K562 (cell line): ENCODE data around the gene MAML3. TPM values are rescaled to one million over a fixed set of nuclear protein-coding genes. Genes with fewer than 3 reads are reported as not detected.

ENCODE experiments used
- CSDE1 ChIP-seq, 2 experiments: fragments of 450-650 bp; IDR thresholded peaks; 2 replicates each; pipeline ENCODE4 v1.6.1; 2016; ENCODE audit warnings: mild to moderate bottlenecking in 1 of 2
- HOMEZ ChIP-seq: fragments of 250-450 bp; sonication (Bioruptor Pico); IDR thresholded peaks from 2 replicates; pipeline ENCODE4 v1.4.0; 2020; ENCODE audit warnings: mild to moderate bottlenecking, moderate library complexity
- NFRKB ChIP-seq: fragments of 450-650 bp; IDR thresholded peaks from 2 replicates; pipeline ENCODE4 v1.6.1; 2016; ENCODE audit warnings: low read depth
- PTTG1 ChIP-seq: fragments of 450-650 bp; IDR thresholded peaks from 2 replicates; pipeline ENCODE4 v1.6.1; 2016; ENCODE audit warnings: low read depth, mild to moderate bottlenecking, missing genetic modification characterization, missing compliant biosample characterization
- SREBF2 ChIP-seq: sonication (generic); formaldehyde crosslinking; IDR thresholded peaks from 2 replicates; pipeline ENCODE4 v1.4.0; 2020; ENCODE audit warnings: mild to moderate bottlenecking, missing genetic modification reagents
- STAT6 ChIP-seq: sonication (generic); formaldehyde crosslinking; IDR thresholded peaks from 2 replicates; pipeline ENCODE4 v1.8.1; 2023; ENCODE audit warnings: mild to moderate bottlenecking, missing genetic modification reagents
- TAF1 ChIP-seq: IDR thresholded peaks from 2 replicates; pipeline ENCODE4 v1.6.1; 2011; ENCODE audit warnings: mild to moderate bottlenecking, low read length, moderate library complexity; ENCODE audit not compliant: insufficient read depth, control insufficient read depth, severe bottlenecking; ENCODE audit errors: extremely low read depth
- TFAP4 ChIP-seq: sonication (generic); formaldehyde crosslinking; IDR thresholded peaks from 2 replicates; pipeline ENCODE4 v1.8.0; 2022; ENCODE audit warnings: missing genetic modification reagents, mild to moderate bottlenecking, moderate library complexity, borderline replicate concordance
- ZBTB11 ChIP-seq, 3 experiments: fragments of 200-800 bp in 1 of 3; fragments of 250-450 bp in 1 of 3; fragments of 450-650 bp in 1 of 3; sonication (Bioruptor Pico) in 1 of 3; sonication (Bioruptor generic) in 1 of 3; formaldehyde crosslinking in 1 of 3; IDR thresholded peaks; 2 replicates each; pipeline versions ENCODE4 v1.6.1 to v1.8.0; 2016 to 2022; ENCODE audit warnings: mild to moderate bottlenecking in 2 of 3, missing genetic modification characterization in 2 of 3, missing compliant biosample characterization in 1 of 3, moderate library complexity in 1 of 3
- ZC3H11A ChIP-seq: IDR thresholded peaks from 2 replicates; pipeline ENCODE4 v1.6.1; 2012; ENCODE audit warnings: low read depth, low read length, improper control_type of control experiment
- ZNF347 ChIP-seq: fragments of 450-650 bp; formaldehyde crosslinking; IDR thresholded peaks from 2 replicates; pipeline ENCODE4 v1.4.0; 2020; ENCODE audit warnings: low read depth, mild to moderate bottlenecking, moderate library complexity
- polyA plus RNA-seq, 8 experiments: library from polyadenylated mRNA; depleted of rRNA in 4 of 8; stranded (reverse) in 5 of 8; unstranded in 3 of 8; fragments of >200 nt; fragmentation: Nextera tagmentation in 2 of 8; fragmentation: Illumina TruSeq in 1 of 8; extraction: Ambion mirVana in 2 of 8; extraction: Trizol in 1 of 8; gene quantifications; 2 replicates each; pipeline versions ENCODE4 v1.2.1 to v1.2.3, GENCODE V29; 2011 to 2014; ENCODE audit warnings: inconsistent platforms in 1 of 8, missing spikeins in 1 of 8
- total RNA-seq, 7 experiments: library from RNA; depleted of rRNA in 6 of 7; stranded (reverse); fragments of >200 nt in 6 of 7; fragmentation: Illumina TruSeq in 2 of 7; extraction: Trizol in 2 of 7; gene quantifications; 2 replicates each; pipeline versions ENCODE4 v1.2.1 to v1.2.3, GENCODE V29; 2011 to 2021; ENCODE audit warnings: low replicate concordance in 1 of 7

Gene MAML3
- total and polyA plus RNA-seq, 9 of the 15 experiments (the other 6 are each of a cell fraction or from before 2014, with no cell fraction given) = 0.01 to 0.55 (median 0.25) TPM

GRCh38 chr4:139978692-139979091, 175.3 kb downstream of the MAML3 start (continued):
- no peak for TF ChIP-seq HOMEZ
- no peak for TF ChIP-seq STAT6
- TF ChIP-seq SREBF2 (CRISPR knock-in tag) = no peak
- no peak for TF ChIP-seq NFRKB
- TF ChIP-seq CSDE1 (IDR thresholded peaks at IDR 0.05) = no peak
- no peak for TF ChIP-seq PTTG1
- TF ChIP-seq TAF1 = no peak
- no peak for TF ChIP-seq TFAP4 (CRISPR knock-in tag)
- TF ChIP-seq ZBTB11 (CRISPR knock-in tag; IDR thresholded peaks at IDR 0.05) = no peak
- no peak for TF ChIP-seq ZNF347 (CRISPR knock-in tag)
- no peak for TF ChIP-seq ZC3H11A
- TF ChIP-seq, all 486 proteins: peak for 0
